Thyroid gland (tissue), 4 donors: ENCODE measurements around the gene ITPRIPL2.

Experiments used
- CTCF ChIP-seq, 6 experiments: fragments of 200-600 bp in 3 of 6; fragments of 450-650 bp in 3 of 6; sonication (generic) in 3 of 6; IDR thresholded peaks; one replicate each; pipeline ENCODE4 v1.5.1; 2016 to 2019; ENCODE audit warnings: antibody characterized with exemption in 6 of 6, mild to moderate bottlenecking in 2 of 6, inconsistent platforms in 1 of 6, moderate library complexity in 1 of 6
- POLR2A ChIP-seq, 2 donors: fragments of 450-650 bp; IDR thresholded peaks; one replicate each; pipeline ENCODE4 v1.6.1; 2017; ENCODE audit warnings: antibody characterized with exemption in 2 of 2, mild to moderate bottlenecking in 2 of 2, moderate library complexity in 1 of 2

- TF ChIP-seq CTCF (IDR thresholded peaks at IDR 0.05) (no peak), POLR2A (IDR thresholded peaks at IDR 0.05) (no peak)
Observed at GRCh38 chr16:19162085-19162484, 48.3 kb downstream of the ITPRIPL2 start.
